Stimulated activated CD4-positive, alpha-beta T cell treated with anti-CD3 and anti-CD28 coated beads, Interleukin-2, amount 100 ng/mL, for 24 hours (primary cell): ENCODE measurements around the gene P2RX1.

Experiments
- DNase-seq, 2 donors: peaks; one replicate each; pipeline ENCODE4 v3.0.0-alpha.2; 2020

The P2RX1 gene

GRCh38 chr17:3848229-3848835, 67.9 kb downstream of the P2RX1 start:
- no peak for DNase-seq

DNA sequence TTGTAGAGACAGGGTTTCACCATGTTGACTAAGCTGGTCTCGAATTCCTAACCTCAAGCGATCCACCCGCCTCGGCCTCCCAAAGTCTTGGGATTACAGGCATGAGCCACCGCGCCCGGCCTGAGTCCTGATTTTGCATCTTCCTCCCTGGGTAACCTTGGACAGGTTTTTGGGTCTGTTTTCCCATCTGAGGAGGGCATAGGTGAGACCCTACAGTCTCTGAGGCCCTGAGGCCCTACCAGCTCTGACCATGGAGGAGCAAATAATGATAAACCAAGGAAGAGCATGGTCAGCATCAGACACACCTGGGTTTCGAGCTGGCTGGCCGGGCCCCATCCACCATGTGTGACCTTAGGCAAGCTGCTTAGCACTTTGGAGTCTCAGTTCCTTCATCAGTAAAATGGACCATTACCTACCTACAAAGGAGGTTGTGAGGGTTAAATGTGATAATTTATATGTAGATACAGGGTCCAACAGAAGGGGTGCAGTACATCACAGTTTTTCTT, 69.0 kb downstream of the P2RX1 start:
- DNase-seq, result no peak
